Neural progenitor cell (in vitro differentiated cells): ENCODE data around the gene CHST12.

Experiments
- EZH2 ChIP-seq: fragments of 200-600 bp; sonication (generic); IDR thresholded peaks from 2 replicates; pipeline ENCODE4 v1.6.1; 2017; ENCODE audit warnings: antibody characterized with exemption, mild to moderate bottlenecking, moderate library complexity
- EZH2phosphoT487 ChIP-seq: fragments of 200-600 bp; sonication (generic); IDR thresholded peaks from 2 replicates; pipeline ENCODE4 v1.6.1; 2017; ENCODE audit warnings: antibody characterized with exemption
- TF ChIP-seq, protein P1 (sequence below): fragments of 200-600 bp; sonication (generic); IDR thresholded peaks from 2 replicates; pipeline ENCODE4 v1.5.1; 2017; ENCODE audit warnings: antibody characterized with exemption, mild to moderate bottlenecking

DNA sequence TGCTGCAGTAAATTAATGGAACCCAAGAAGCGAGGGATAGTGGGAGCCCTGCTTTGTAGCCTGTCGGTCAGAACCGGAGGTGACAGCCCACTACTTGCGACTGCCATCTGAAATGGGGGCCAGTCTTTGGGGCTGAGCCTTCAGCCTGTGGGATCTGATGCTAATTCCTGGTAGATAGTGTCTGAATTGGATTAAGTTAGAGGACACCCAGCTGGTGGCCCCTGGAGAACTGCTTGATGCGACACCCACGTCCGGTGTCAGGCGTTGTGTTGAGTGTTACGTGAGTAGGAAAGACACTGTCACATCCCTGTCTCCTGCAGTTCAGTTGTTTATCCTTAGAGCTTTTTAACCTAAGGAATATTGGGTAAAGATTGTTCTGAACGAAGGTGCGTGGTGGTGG lies 43.8 kb upstream of the CHST12 start:
- TF ChIP-seq, protein P1, sequence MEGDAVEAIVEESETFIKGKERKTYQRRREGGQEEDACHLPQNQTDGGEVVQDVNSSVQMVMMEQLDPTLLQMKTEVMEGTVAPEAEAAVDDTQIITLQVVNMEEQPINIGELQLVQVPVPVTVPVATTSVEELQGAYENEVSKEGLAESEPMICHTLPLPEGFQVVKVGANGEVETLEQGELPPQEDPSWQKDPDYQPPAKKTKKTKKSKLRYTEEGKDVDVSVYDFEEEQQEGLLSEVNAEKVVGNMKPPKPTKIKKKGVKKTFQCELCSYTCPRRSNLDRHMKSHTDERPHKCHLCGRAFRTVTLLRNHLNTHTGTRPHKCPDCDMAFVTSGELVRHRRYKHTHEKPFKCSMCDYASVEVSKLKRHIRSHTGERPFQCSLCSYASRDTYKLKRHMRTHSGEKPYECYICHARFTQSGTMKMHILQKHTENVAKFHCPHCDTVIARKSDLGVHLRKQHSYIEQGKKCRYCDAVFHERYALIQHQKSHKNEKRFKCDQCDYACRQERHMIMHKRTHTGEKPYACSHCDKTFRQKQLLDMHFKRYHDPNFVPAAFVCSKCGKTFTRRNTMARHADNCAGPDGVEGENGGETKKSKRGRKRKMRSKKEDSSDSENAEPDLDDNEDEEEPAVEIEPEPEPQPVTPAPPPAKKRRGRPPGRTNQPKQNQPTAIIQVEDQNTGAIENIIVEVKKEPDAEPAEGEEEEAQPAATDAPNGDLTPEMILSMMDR, result no peak
- TF ChIP-seq EZH2 (no peak), EZH2phosphoT487 (no peak)
